ENCODE measurements around the gene OCRL.
"Not testable (repeated sequence)": the region's sequence is repeated elsewhere in the genome, so short reads cannot be mapped to it uniquely, and the experiment has no call there.

OCRL gene

GRCh38 chrX:129540722-129541184 lies 694 bp downstream of the OCRL start:
- no peak for DNase-seq

DNA sequence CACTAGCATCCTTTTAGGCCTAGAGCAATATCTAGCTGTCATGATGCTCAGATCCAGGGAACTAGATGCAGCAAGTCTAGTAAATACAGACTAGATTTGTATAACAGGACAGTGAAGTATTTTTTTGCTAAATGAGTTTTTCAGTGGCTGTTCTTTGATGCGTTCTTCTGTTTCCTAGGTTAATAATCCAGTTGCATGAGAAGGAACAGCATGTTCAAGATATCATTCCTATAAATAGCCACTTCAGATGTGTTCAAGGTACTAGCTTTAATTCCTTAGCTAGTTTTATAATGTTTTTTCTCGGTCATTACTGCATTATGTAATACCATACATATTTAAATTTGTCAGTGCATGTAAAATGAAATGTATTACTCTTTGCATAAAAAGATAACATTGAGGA lies 4.7 kb downstream of the OCRL start:
- no peak for DNase-seq

GRCh38 chrX:129545408-129545807 lies 5.3 kb downstream of the OCRL start:
- peak in 1 of 2 experiments; percentile 21 for DNase-seq

- no peak for DNase-seq
Observed at GRCh38 chrX:129549124-129549523, 9.1 kb downstream of the OCRL start.

- no peak for DNase-seq
Observed at GRCh38 chrX:129553619-129554288, 13.7 kb downstream of the OCRL start.

DNA sequence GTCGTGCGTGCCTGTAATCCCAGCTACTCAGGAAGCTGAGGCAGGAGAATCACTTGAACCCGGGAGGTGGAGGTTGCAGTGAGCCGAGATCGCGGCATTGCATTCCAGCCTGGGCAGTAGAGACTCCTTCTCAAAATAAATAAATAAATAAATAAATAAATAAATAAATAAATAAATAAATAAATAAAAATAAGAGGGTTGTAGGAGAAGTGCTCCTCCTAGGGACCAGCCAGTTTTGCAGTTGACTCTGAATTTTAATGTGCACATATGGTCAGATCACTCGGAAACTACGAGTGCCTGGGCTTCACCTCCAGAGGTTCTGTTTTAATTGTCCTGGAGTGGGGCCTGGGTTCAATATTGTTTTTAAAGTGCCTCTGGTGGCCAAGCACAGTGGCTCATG lies 14.8 kb downstream of the OCRL start:
- not testable (repeated sequence) for DNase-seq

DNA sequence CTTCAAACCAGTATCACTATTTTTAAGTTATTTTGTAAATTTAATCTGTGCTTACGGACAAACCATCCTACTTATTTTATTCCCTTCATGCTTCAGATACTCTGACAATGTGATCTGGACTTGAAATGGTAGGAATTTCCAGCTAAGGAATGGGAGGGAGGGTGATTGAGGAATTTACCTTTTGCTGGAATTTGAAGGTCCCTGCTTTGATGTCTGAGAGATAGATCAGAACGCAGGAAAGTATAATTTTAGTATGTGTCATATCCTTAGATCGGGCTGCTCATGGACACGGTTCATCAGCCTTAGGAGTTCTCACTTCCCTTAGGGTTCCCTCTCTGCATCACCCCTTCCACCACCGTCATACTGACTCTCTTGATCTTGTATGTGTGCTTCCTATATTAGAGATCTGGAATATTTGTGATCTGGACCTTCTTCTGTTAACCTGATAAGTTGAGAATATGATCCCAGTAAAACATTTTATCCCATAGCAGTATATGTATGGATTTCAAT lies 16.8 kb downstream of the OCRL start:
- no peak for DNase-seq

GRCh38 chrX:129557844-129558480 lies 17.9 kb downstream of the OCRL start:
- no peak for DNase-seq

- DNase-seq: no peak
Observed at GRCh38 chrX:129559783-129560182, 19.7 kb downstream of the OCRL start.

DNA sequence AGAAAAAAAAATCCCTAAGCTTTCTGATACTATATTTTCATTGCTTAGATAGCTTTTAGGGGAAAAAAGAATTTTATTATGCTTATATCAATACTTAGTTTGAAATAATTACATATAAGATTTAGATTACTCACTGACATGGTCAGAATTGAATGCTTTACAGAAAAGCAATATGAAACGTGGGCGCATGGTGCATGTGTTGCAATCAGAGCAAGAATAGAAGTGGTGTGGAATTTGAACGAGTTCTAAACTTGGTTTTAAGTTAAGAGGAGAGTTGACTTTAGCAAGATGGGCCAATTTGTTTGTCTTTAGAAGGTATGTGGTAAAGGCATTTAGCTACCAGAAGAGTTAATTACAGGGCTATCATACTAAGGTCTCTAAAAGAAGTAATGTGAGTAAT lies 21.4 kb downstream of the OCRL start:
- no peak for DNase-seq

DNA sequence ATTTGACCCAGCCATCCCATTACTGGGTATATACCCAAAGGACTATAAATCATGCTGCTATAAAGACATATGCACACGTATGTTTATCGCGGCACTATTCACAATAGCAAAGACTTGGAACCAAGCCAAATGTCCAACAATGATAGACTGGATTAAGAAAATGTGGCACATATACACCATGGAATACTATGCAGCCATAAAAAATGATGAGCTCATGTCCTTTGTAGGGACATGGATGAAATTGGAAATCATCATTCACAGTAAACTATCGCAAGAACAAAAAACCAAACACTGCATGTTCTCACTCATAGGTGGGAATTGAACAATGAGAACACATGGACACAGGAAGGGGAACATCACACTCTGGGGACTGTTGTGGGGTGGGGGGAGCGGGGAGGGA lies 24.3 kb downstream of the OCRL start:
- not testable (repeated sequence) for DNase-seq

GRCh38 chrX:129565046-129565650 lies 25.1 kb downstream of the OCRL start:
- peak; percentile 15 to 71 for DNase-seq

GRCh38 chrX:129566073-129566472 lies 26.0 kb downstream of the OCRL start:
- peak; percentile 35 to 41 for DNase-seq

DNA sequence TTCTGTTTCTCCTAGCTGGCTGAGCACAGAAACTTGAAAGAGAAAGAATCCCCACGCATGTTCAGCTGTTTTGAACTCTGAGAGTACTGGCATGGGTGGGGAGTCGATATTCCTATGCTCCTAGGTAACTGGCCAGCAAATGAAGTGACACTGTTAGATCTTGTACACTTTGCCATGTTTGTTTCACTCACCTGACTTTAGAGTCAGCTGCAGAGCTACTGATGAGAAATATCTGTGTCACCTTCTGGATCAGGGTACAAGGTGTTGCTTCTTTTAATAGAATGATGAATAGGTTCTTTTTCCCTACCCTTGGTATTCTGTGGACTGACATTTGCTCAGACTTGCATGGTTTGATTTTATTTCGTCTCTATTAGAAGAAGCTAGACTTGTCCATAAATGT lies 28.3 kb downstream of the OCRL start:
- DNase-seq: no peak

DNA sequence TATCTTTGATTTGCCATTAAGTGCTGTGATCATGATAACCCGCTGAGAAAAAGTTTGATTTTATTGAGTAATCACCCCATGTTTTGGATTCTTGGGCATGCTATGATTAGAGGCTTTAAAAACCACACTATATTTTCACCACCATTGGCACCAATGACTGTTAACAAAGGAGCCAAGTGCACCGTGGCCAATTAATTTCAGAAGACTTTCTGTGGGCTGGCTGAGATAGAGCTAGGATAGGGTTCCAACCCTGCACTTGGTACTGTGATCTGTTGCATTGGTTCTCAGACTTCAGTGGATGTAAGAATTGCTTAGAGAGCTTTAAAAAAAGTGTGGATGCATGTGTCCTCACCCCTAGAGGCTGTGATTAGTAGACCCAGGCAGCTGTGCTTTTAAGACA lies 32.4 kb downstream of the OCRL start:
- no peak for DNase-seq

GRCh38 chrX:129573652-129574051 lies 33.6 kb downstream of the OCRL start:
- not testable (repeated sequence) for DNase-seq

GRCh38 chrX:129574214-129574613 lies 34.2 kb downstream of the OCRL start:
- no peak for DNase-seq

- no peak for DNase-seq
Observed at GRCh38 chrX:129576539-129576938, 36.5 kb downstream of the OCRL start.

GRCh38 chrX:129577473-129577872 lies 37.4 kb downstream of the OCRL start:
- no peak for DNase-seq

GRCh38 chrX:129577877-129578276 lies 37.8 kb downstream of the OCRL start:
- no peak for DNase-seq

DNA sequence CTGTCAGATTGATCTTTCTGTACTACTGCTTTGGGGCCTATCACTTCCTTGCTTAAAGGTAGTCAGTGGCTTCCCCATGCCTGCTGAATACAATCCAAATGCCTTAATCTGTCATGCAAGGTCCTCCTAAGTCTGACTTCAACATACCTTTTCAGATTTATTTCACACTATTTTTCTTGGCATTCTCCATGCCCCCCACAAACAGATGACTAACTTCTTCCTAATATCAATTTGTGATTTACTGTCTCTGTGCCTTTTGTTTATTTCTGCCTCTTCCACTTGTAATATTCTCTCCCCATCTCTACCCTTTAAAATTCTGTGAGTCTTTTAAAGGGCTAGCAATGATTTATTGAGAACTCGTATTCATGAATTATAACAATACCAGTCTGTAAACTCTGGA lies 41.8 kb downstream of the OCRL start:
- DNase-seq: no peak

DNA sequence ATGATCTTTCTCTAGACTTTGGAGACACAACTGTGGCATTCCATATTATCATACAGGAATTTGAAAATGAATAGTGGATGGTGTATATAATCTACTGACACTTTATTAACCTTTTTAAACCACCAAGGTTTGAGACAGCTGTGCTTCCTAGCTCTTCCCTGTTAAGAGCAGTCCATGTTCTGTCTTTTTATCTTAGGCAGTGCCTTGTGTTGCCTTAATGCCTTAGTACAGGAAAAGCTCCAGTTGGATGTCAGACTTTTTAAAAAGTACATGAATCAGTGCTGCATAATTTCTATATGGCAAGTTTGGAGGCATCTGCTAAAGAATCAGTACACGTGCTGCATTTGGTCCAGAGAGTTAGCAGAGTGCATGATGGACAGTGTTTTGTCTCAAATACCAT lies 45.1 kb downstream of the OCRL start:
- DNase-seq: no peak

- no peak for DNase-seq
Observed at GRCh38 chrX:129585691-129586090, 45.6 kb downstream of the OCRL start.

DNA sequence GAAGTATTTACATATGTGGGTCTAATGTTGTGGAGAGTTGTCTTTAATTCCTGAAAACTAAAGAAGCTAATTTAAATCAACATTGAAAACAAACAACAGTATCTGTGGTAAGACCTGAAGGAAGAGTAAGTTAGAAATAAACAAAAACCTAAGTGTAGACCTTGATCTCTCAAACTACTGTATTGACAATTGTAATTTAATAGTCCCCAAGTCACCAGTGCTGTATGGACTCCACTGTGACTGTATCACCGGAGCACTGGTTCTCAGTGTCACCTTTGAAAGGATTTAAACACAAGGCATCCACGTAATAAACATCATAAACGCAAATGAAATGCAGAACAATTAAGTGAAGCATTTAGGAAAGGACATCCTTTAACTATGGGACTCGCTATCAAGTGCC lies 46.4 kb downstream of the OCRL start:
- DNase-seq: no peak
